Measurements from ENCODE around the gene GRIN2A. TPM values are rescaled to one million over a fixed set of nuclear protein-coding genes. Genes with fewer than 3 reads are reported as not detected.

Gene GRIN2A
- total and polyA plus RNA-seq, 2 experiments from 2014 or later = 0.05 to 1.6 TPM

GRCh38 chr16:10178080-10178479, 4.1 kb downstream of the GRIN2A start:
- Histone ChIP-seq H3K4me1 (ENCODE audit: insufficient read depth) (peaks cover 19% of the 10 kb centered on the region), H4K20me1 (ENCODE audit: insufficient read depth, poor library complexity, severe bottlenecking) (no peaks in the 10 kb centered on the region), H3K27ac (no peak overlapping the region), H2AFZ (no peak overlapping the region), H3K9me2 (replicated peaks; ENCODE audit: insufficient read depth) (no peaks in the 10 kb centered on the region), H3K36me3 (replicated peaks; ENCODE audit: insufficient read depth, low read depth) (no peaks in the 10 kb centered on the region), H3K4me3 (no peak overlapping the region), H3K79me2 (no peaks in the 10 kb centered on the region), H3K4me2 (no peak overlapping the region), H3K27me3 (peaks cover 42% of the 10 kb centered on the region), H3K9me3 (ENCODE audit: low read depth) (no peaks in the 10 kb centered on the region)
- DNase-seq (ENCODE audit: low spot score) = no peak
- TF ChIP-seq EZH2phosphoT487 (IDR thresholded peaks at IDR 0.05; ENCODE audit: low read depth, severe bottlenecking, unreplicated experiment) (no peak), CTCF (IDR thresholded peaks at IDR 0.05; ENCODE audit: poor library complexity) (no peak), EZH2 (IDR thresholded peaks at IDR 0.05; ENCODE audit: borderline replicate concordance) (no peak)
- WGBS (ENCODE audit: low lambda C conversion rate, missing lambda C conversion rate) = 87% methylated on average over 2 of the region's 2 CpGs

- Histone ChIP-seq H3K4me2 (no peak overlapping the region), H2AFZ (no peak overlapping the region), H3K4me1 (ENCODE audit: insufficient read depth) (no peaks in the 10 kb centered on the region)
Observed at GRCh38 chr16:10172848-10173655, 9.2 kb downstream of the GRIN2A start.

GRCh38 chr16:10171221-10171620, 11.0 kb downstream of the GRIN2A start:
- H3K36me3 ChIP-seq (replicated peaks; ENCODE audit: insufficient read depth, low read depth) = no peaks in the 10 kb centered on the region
- H4K20me1 ChIP-seq (ENCODE audit: insufficient read depth, poor library complexity, severe bottlenecking) = no peaks in the 10 kb centered on the region
- H3K4me1 ChIP-seq (ENCODE audit: insufficient read depth) = no peaks in the 10 kb centered on the region
- no peaks in the 10 kb centered on the region for H3K9me3 ChIP-seq (ENCODE audit: low read depth)
- no peak overlapping the region for H3K27ac ChIP-seq
- no peaks in the 10 kb centered on the region for H3K79me2 ChIP-seq
- peak; percentile 30 for DNase-seq (ENCODE audit: low spot score)
- H2AFZ ChIP-seq = no peak overlapping the region
- WGBS (ENCODE audit: low lambda C conversion rate, missing lambda C conversion rate) = 25% methylated on average over 4 of the region's 4 CpGs
- no peak overlapping the region for H3K4me2 ChIP-seq
- no peak overlapping the region for H3K4me3 ChIP-seq
- H3K27me3 ChIP-seq = no peaks in the 10 kb centered on the region
- TF ChIP-seq EZH2 (IDR thresholded peaks at IDR 0.05; ENCODE audit: borderline replicate concordance) = no peak
- peak; percentile 96 for TF ChIP-seq EZH2phosphoT487 (IDR thresholded peaks at IDR 0.05; ENCODE audit: low read depth, severe bottlenecking, unreplicated experiment)
- no peaks in the 10 kb centered on the region for H3K9me2 ChIP-seq (replicated peaks; ENCODE audit: insufficient read depth)

More at GRCh38 chr16:10172848-10173655, 9.2 kb downstream of the GRIN2A start:
- H3K4me3 ChIP-seq = no peak overlapping the region
- no peaks in the 10 kb centered on the region for H3K36me3 ChIP-seq (replicated peaks; ENCODE audit: insufficient read depth, low read depth)
- no peaks in the 10 kb centered on the region for H3K9me3 ChIP-seq (ENCODE audit: low read depth)
- H3K27ac ChIP-seq = no peak overlapping the region
- no peak for TF ChIP-seq CTCF (IDR thresholded peaks at IDR 0.05; ENCODE audit: poor library complexity)
- TF ChIP-seq EZH2phosphoT487 (IDR thresholded peaks at IDR 0.05; ENCODE audit: low read depth, severe bottlenecking, unreplicated experiment) = no peak
- no peaks in the 10 kb centered on the region for H4K20me1 ChIP-seq (ENCODE audit: insufficient read depth, poor library complexity, severe bottlenecking)
- 74% methylated on average over 16 of the region's 16 CpGs for WGBS (ENCODE audit: low lambda C conversion rate, missing lambda C conversion rate)
- H3K79me2 ChIP-seq = no peaks in the 10 kb centered on the region
- H3K27me3 ChIP-seq = peaks cover 7% of the 10 kb centered on the region
- H3K9me2 ChIP-seq (replicated peaks; ENCODE audit: insufficient read depth) = no peaks in the 10 kb centered on the region
- DNase-seq (ENCODE audit: low spot score) = no peak

- H3K4me1 ChIP-seq (ENCODE audit: insufficient read depth) = no peaks in the 10 kb centered on the region
- no peak overlapping the region for H3K4me2 ChIP-seq
- H3K27ac ChIP-seq = no peak overlapping the region
- TF ChIP-seq CTCF (IDR thresholded peaks at IDR 0.05; ENCODE audit: poor library complexity) (no peak), EZH2phosphoT487 (IDR thresholded peaks at IDR 0.05; ENCODE audit: low read depth, severe bottlenecking, unreplicated experiment) (no peak), EZH2 (IDR thresholded peaks at IDR 0.05; ENCODE audit: borderline replicate concordance) (no peak)
- no peak overlapping the region for H3K4me3 ChIP-seq
- H3K79me2 ChIP-seq = no peaks in the 10 kb centered on the region
- no peaks in the 10 kb centered on the region for H3K36me3 ChIP-seq (replicated peaks; ENCODE audit: insufficient read depth, low read depth)
- DNase-seq (ENCODE audit: low spot score) = no peak
- H4K20me1 ChIP-seq (ENCODE audit: insufficient read depth, poor library complexity, severe bottlenecking) = no peaks in the 10 kb centered on the region
- no peak overlapping the region for H2AFZ ChIP-seq
- no peaks in the 10 kb centered on the region for H3K9me3 ChIP-seq (ENCODE audit: low read depth)
- H3K9me2 ChIP-seq (replicated peaks; ENCODE audit: insufficient read depth) = no peaks in the 10 kb centered on the region
- H3K27me3 ChIP-seq = no peaks in the 10 kb centered on the region
- 91% methylated on average over 2 of the region's 2 CpGs for WGBS (ENCODE audit: low lambda C conversion rate, missing lambda C conversion rate)
Observed at GRCh38 chr16:10169904-10170410, 12.3 kb downstream of the GRIN2A start.

All from hepatocyte (in vitro differentiated cells).